ENCODE measurements around the gene CCSAP. TPM values are rescaled to one million over a fixed set of nuclear protein-coding genes. Genes with fewer than 3 reads are reported as not detected.
A peak's percentile ranks its signal among the peaks of the same experiment; 100 is the strongest.

The CCSAP gene
- total RNA-seq, 2 experiments from 2014 or later: 7.9 to 8.4 TPM

DNA sequence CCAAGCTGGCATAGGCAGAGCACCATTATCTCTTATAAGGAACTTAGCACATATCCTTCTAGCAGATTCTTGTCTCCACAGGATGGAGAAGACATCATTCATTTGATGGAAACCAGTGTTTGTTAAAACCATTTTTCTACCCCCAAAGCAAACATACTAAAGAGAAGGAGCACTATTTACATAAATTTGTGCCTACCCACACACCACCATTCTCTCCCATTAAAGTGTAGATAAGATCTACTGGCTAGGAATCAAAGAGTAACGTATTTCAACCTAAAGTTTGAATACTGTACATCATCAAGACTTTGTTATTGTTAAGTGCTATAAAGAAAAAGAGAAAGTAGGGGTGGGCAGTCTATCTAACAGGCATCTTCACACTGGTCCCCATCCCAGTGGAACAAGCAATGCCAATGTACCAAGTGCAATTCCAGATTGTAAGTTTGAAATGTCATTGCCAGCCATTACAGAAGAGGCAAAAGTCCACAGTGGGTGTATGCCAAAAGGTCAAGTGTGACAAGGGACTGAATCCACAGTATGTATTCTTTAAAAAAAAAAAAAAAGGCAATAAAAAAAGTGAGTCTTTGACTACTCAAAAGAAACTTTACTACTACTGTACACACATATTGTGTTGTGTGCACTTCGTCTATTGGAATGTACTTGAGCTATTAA is 18.8 kb downstream of the CCSAP start:
- ChIA-PET POLR2A (no interaction called here), CTCF (interaction anchor here (1.0 kb wide), 1 partner anchor 65 kb away, joined by 3 read pairs; no protein-coding TSS in a partner anchor)
- H3K9me3 Mint-ChIP-seq (ENCODE audit: low read depth): no peaks in the 10 kb centered on the region
- intact Hi-C loops (cut with DNase I, micrococcal nuclease): no loop called here
- H3K4me1 Mint-ChIP-seq: peaks cover 16% of the 10 kb centered on the region
- H3K36me3 Mint-ChIP-seq (ENCODE audit: low read depth): peaks cover 20% of the 10 kb centered on the region
- DNase-seq: no peak
- no peak overlapping the region for H3K27ac Mint-ChIP-seq
- no peak for ATAC-seq
- H3K27me3 Mint-ChIP-seq: no peaks in the 10 kb centered on the region
- H3K4me3 Mint-ChIP-seq: no peak overlapping the region

DNA sequence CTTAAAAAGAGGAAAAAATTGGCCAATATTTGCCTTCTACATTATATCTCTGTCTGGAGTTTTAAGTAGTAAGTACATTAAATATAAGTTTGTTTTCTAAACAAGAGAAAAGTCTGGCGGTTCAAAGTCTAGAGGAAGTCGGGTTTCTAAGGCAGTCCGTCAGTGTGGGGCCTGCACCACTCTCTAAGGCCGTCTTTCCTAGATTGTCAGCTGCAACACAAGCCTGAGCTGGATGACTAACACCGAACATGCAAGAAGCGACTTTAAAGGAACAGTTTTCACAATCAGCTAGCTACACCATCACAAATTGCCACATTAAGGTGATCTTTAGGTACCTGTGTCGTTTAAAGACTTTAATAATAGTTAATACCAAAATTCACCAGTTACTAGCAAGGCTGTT is 19.6 kb downstream of the CCSAP start:
- POLR2A ChIA-PET: interaction anchor here (0.5 kb wide), 1 partner anchor 38 kb away, joined by 3 read pairs; no protein-coding TSS in a partner anchor
- peaks cover 20% of the 10 kb centered on the region for H3K36me3 Mint-ChIP-seq (ENCODE audit: low read depth)

DNA sequence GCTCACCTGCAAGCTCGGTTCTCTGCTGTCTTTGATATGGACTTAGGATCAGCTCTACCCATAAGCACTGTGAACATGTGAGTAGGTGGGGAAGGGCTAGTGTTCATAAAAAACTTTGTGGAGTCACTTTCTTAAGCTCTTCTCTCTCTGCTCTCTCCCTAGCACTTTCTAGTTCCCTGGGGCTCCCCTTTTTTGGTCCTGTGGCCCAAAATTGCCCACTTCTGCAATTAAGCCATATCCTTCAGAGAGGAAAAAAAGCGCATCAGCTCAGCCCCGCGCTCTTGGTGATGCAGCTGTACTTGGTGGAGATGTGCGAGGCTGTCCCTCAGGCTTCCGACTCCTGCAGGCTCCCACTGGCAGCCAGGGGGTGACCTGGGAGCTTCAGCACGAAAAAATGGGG is 23.4 kb downstream of the CCSAP start:
- H3K4me3 Mint-ChIP-seq: no peak overlapping the region
- H3K36me3 Mint-ChIP-seq (ENCODE audit: low read depth): peaks cover 9% of the 10 kb centered on the region
- intact Hi-C loops (cut with DNase I, micrococcal nuclease): no loop called here
- H3K9me3 Mint-ChIP-seq (ENCODE audit: low read depth): no peaks in the 10 kb centered on the region
- H3K27me3 Mint-ChIP-seq: no peaks in the 10 kb centered on the region
- POLR2A ChIA-PET: no interaction called here
- H3K27ac Mint-ChIP-seq: no peak overlapping the region
- peaks cover 2% of the 10 kb centered on the region for H3K4me1 Mint-ChIP-seq
- CTCF ChIA-PET: interaction anchor here (0.6 kb wide), 1 partner anchor 153 kb away, joined by 3 read pairs; no protein-coding TSS in a partner anchor
- ATAC-seq (no peak), DNase-seq (no peak)

More for the DNA sequence above, 19.6 kb downstream of the CCSAP start:
- CTCF ChIA-PET: interaction anchor here (1.0 kb wide), 1 partner anchor 64 kb away, joined by 3 read pairs; no protein-coding TSS in a partner anchor
- Mint-ChIP-seq H3K4me1 (peaks cover 16% of the 10 kb centered on the region), H3K27me3 (no peaks in the 10 kb centered on the region), H3K27ac (no peak overlapping the region), H3K4me3 (no peak overlapping the region), H3K9me3 (ENCODE audit: low read depth) (no peaks in the 10 kb centered on the region)
- intact Hi-C loops (cut with DNase I, micrococcal nuclease): no loop called here
- ATAC-seq (no peak), DNase-seq (no peak)

DNA sequence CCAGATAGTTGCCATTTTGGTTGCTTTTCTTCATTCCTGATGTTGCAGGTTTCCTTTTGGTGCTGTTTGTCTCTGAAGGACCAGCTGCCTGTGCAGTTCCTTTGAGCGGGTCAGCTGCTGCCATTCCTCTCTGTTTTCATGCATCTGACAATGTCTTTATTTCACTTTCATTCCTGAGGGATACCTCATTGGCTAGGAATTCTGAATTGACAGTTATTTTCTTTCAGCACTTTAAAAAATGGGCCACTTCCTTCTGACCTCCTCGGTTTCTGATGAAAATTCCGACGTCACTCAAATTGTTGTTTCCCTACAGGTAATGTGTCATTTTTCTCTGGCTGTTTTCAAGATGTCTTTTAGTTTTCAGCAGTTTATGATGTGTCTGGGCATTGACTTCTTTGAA is 24.8 kb downstream of the CCSAP start:
- Mint-ChIP-seq H3K27ac (no peak overlapping the region), H3K27me3 (no peaks in the 10 kb centered on the region), H3K4me1 (no peaks in the 10 kb centered on the region), H3K9me3 (ENCODE audit: low read depth) (no peaks in the 10 kb centered on the region), H3K4me3 (no peak overlapping the region), H3K36me3 (ENCODE audit: low read depth) (peaks cover 2% of the 10 kb centered on the region)
- no peak for ATAC-seq
- CTCF ChIA-PET: no interaction called here
- POLR2A ChIA-PET: no interaction called here
- DNase-seq: no peak
- intact Hi-C loops (cut with DNase I, micrococcal nuclease): no loop called here

DNA sequence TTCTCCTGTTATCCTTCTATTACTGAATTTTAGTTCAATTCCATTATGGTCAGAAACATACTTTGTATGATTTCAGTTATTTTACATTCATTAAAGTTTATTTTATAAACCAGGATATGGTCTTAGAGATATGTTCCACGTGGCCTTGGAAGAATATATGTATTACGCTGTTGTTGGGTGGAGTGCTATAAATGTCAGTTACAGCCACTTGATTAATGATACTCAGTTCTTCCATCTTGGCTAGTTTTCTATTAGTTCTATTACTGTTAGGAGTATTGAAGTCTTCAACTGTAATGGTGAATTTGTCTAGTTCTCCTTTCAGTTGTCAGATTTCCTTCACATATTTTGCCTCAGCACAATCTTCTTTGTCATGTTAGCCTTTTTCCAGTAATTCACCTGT is 26.7 kb downstream of the CCSAP start:
- ChIA-PET POLR2A (no interaction called here), CTCF (interaction anchor here (0.6 kb wide), 1 partner anchor 327 kb away, joined by 4 read pairs; no protein-coding TSS in a partner anchor)
- DNase-seq (no peak), ATAC-seq (no peak)
- Mint-ChIP-seq H3K4me3 (no peak overlapping the region), H3K9me3 (ENCODE audit: low read depth) (no peaks in the 10 kb centered on the region), H3K27me3 (no peaks in the 10 kb centered on the region), H3K36me3 (ENCODE audit: low read depth) (peaks cover 2% of the 10 kb centered on the region), H3K4me1 (no peaks in the 10 kb centered on the region), H3K27ac (no peak overlapping the region)
- intact Hi-C loops (cut with DNase I, micrococcal nuclease): no loop called here

DNA sequence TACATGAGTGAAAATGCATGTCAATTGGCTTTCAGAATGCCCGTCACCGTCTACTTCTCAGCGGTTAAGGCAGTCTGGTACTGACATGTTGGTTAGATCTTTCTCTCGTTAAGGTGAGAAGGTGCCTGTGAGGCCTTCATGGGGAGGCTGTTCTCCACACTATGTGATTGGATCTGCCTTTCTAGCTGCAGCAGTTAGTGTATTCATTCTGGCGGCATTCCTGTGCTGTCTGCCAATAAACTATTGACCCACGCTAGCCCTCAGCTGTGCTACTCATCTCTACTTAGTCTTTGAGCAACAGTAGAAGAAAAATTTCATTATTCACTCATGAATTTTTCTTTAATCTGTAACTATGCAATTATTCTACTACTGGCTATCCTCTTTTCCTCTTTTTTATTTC is 32.0 kb downstream of the CCSAP start:
- no peak for DNase-seq
- intact Hi-C loops (cut with DNase I, micrococcal nuclease): no loop called here
- Mint-ChIP-seq H3K36me3 (ENCODE audit: low read depth) (peaks cover 9% of the 10 kb centered on the region), H3K4me1 (no peaks in the 10 kb centered on the region), H3K27ac (no peak overlapping the region), H3K4me3 (no peak overlapping the region), H3K9me3 (ENCODE audit: low read depth) (no peaks in the 10 kb centered on the region), H3K27me3 (no peaks in the 10 kb centered on the region)
- ChIA-PET CTCF (interaction anchor here (0.7 kb wide), 1 partner anchor 183 kb away, joined by 3 read pairs; no protein-coding TSS in a partner anchor), POLR2A (no interaction called here)
- no peak for ATAC-seq

DNA sequence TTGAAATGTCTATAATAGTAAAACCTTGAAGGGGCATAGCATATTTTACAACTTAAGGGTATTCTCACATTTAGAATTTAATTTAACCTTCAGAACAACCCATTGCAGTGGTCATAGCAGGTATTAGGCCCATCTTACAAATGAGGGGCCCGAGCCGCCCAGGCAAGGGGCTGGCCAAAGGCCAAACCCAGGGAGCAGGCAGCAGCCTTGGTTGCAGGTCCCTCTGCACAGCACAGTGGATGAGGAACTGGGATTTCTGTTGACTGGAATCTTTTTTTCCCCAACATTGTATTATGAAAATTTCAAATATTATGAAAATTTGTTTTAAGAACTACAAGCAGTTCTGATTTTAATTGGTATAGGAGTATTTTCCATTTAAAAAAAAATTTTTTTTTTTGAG is 33.2 kb downstream of the CCSAP start:
- Mint-ChIP-seq H3K9me3 (ENCODE audit: low read depth) (no peaks in the 10 kb centered on the region), H3K4me3 (no peak overlapping the region), H3K27me3 (no peaks in the 10 kb centered on the region), H3K4me1 (no peaks in the 10 kb centered on the region), H3K36me3 (ENCODE audit: low read depth) (peaks cover 10% of the 10 kb centered on the region), H3K27ac (no peak overlapping the region)
- intact Hi-C loops (cut with DNase I, micrococcal nuclease): no loop called here
- ATAC-seq (no peak), DNase-seq (no peak)
- CTCF ChIA-PET: interaction anchor here (0.6 to 1.0 kb wide), 2 partner anchors 22 to 400 kb away, joined by 3 to 4 read pairs; no protein-coding TSS in a partner anchor
- POLR2A ChIA-PET: no interaction called here

DNA sequence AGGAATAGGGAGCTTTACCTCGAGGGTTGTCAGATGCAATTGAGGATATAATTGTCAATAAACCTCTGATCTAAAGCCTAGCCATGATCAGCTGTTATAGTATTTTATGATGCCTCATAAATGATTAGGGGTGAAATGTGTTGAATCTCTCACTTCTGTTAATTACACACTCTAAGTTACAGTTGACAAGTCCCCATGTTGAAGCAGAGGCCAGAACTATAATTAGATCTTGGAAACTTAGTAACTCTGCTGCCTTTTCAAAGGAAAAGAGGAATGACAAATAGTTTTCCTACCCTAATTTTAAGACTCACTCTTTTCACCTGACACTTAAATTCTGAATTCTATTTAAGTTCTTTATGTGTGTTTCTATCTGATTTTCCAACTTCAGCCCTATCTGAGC is 33.8 kb downstream of the CCSAP start:
- intact Hi-C loops (cut with DNase I, micrococcal nuclease): no loop called here
- DNase-seq (no peak), ATAC-seq (no peak)
- Mint-ChIP-seq H3K4me3 (no peak overlapping the region), H3K36me3 (ENCODE audit: low read depth) (peaks cover 10% of the 10 kb centered on the region), H3K4me1 (no peaks in the 10 kb centered on the region), H3K27ac (no peak overlapping the region), H3K27me3 (no peaks in the 10 kb centered on the region), H3K9me3 (ENCODE audit: low read depth) (no peaks in the 10 kb centered on the region)
- POLR2A ChIA-PET: no interaction called here
- CTCF ChIA-PET: interaction anchor here (1.0 kb wide), 1 partner anchor 21 kb away, joined by 4 read pairs; no protein-coding TSS in a partner anchor

DNA sequence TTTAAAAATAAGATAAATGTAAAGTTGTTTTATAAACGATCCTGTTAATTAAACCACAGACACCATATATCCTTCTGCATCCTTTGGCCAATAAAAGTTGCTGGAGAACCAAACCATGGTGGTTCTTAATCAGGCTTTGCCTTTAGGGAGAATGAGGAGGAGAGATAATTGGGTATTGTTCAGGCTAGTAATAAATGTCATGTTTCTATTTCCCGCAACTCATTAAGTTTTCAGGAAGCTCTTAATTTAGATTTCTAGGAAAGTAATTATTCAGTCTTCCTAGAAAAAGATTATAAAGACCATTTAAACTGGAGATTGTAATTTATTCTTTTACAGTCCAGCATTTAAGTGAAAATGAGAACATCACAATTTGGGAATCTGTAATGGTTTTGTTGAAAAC is 37.5 kb downstream of the CCSAP start:
- intact Hi-C loops (cut with DNase I, micrococcal nuclease): no loop called here

DNA sequence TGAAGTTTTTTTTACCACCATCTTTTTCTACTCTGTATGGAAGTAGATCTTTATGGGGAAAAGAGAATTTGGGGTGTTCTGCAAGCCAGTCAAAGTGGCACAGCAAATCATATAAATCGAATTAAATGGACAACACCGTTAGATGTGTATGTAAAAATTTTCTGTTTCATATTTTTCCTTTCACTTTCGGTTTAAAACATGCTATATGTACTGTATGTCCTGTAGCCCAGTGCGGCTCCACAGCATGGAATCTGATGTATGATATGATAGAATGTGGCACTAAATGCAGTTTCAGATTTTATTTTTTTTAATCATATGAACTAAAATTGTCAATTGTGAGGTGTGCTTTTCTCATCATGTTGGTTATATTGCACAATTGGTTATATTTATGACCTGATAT is 39.0 kb downstream of the CCSAP start:
- Mint-ChIP-seq H3K36me3 (ENCODE audit: low read depth) (peaks cover 27% of the 10 kb centered on the region), H3K4me3 (no peak overlapping the region), H3K27me3 (no peaks in the 10 kb centered on the region), H3K9me3 (ENCODE audit: low read depth) (no peaks in the 10 kb centered on the region), H3K4me1 (peaks cover 4% of the 10 kb centered on the region), H3K27ac (no peak overlapping the region)
- DNase-seq: no peak
- ChIA-PET POLR2A (no interaction called here), CTCF (no interaction called here)
- intact Hi-C loops (cut with DNase I, micrococcal nuclease): no loop called here
- peak; percentile 30 for ATAC-seq

More for the DNA sequence above, 37.5 kb downstream of the CCSAP start:
- H3K27ac Mint-ChIP-seq: no peak overlapping the region
- H3K9me3 Mint-ChIP-seq (ENCODE audit: low read depth): no peaks in the 10 kb centered on the region
- no peak overlapping the region for H3K4me3 Mint-ChIP-seq
- DNase-seq: no peak
- H3K4me1 Mint-ChIP-seq: peaks cover 4% of the 10 kb centered on the region
- H3K27me3 Mint-ChIP-seq: no peaks in the 10 kb centered on the region
- POLR2A ChIA-PET: no interaction called here
- no peak for ATAC-seq
- H3K36me3 Mint-ChIP-seq (ENCODE audit: low read depth): peaks cover 18% of the 10 kb centered on the region
- CTCF ChIA-PET: no interaction called here

DNA sequence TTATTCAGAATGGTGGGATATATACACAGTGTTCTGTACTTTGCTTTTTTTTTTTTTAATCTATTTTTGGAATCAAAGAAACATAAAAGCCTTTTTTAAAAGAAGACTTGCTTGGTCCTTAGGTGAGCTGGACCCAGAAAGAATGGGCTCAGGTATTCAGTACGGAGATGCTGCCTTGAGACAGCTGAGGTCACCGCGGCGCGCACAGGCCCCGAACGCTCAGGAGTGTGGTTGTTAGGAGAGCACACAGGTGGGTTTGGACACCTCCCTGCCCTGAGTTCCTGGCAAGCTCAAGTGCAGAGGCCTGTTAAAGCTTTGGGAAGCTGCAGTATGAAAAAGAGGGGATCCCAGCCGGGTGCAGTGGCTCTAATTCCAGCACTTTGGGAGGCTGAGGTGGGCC is 40.1 kb downstream of the CCSAP start:
- peaks cover 24% of the 10 kb centered on the region for H3K36me3 Mint-ChIP-seq (ENCODE audit: low read depth)
- no peaks in the 10 kb centered on the region for H3K9me3 Mint-ChIP-seq (ENCODE audit: low read depth)
- no peak overlapping the region for H3K27ac Mint-ChIP-seq
- DNase-seq (no peak), ATAC-seq (no peak)
- ChIA-PET POLR2A (no interaction called here), CTCF (interaction anchor here (0.6 kb wide), 1 partner anchor 58 kb away, joined by 3 read pairs; no protein-coding TSS in a partner anchor)
- intact Hi-C loops (cut with DNase I, micrococcal nuclease): no loop called here
- H3K27me3 Mint-ChIP-seq: no peaks in the 10 kb centered on the region
- peaks cover 4% of the 10 kb centered on the region for H3K4me1 Mint-ChIP-seq
- no peak overlapping the region for H3K4me3 Mint-ChIP-seq

DNA sequence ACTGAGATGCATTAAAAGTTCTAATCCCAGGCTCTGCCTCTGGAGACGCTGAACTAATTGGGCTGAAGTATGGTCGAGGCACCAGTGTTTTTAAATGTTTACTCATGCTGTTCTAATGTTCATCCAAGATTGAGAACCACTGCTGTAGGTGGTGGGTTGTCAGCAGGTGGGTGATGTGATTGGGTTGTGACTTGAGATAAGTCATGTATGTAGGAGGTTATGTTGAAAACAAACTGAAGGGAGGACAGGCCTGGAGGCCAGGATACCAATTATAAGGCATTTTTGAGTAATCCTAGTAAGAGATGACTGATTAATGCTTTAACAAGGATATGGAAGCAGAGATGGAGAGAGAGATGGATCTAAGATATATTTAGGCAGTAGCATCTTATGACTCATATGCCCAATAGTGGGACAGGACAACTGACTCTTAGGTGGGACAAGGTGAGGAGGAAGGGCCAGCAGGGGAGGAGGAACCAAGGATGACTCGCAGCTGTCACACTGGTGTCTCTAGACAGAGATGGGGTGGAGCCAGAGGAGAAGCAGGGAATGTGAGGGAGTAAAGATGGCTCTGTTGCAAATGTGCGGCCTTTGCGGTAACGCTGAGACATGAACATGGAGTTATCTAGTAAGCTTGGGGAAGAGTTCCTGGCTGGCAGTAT is 42.6 kb downstream of the CCSAP start:
- H3K27me3 Mint-ChIP-seq: no peaks in the 10 kb centered on the region
- no peaks in the 10 kb centered on the region for H3K9me3 Mint-ChIP-seq (ENCODE audit: low read depth)
- H3K27ac Mint-ChIP-seq: peak overlapping the region; percentile 0
- ChIA-PET POLR2A (no interaction called here), CTCF (no interaction called here)
- peak; percentile 12 for ATAC-seq
- H3K4me1 Mint-ChIP-seq: peaks cover 4% of the 10 kb centered on the region
- peaks cover 22% of the 10 kb centered on the region for H3K36me3 Mint-ChIP-seq (ENCODE audit: low read depth)
- no peak for DNase-seq
- no peak overlapping the region for H3K4me3 Mint-ChIP-seq
- intact Hi-C loops (cut with DNase I, micrococcal nuclease): no loop called here

Data from activated CD4-positive, alpha-beta T cell treated with anti-CD3 and anti-CD28 coated beads for 36 hours (primary cell).